Trophoblast cell (in vitro differentiated cells and primary cell): Measurements from ENCODE around the gene PRKCB.
"Not testable (repeated sequence)": the region's sequence is repeated elsewhere in the genome, so short reads cannot be mapped to it uniquely, and the experiment has no call there.

Source experiments
- DNase-seq, 2 donors: peaks; one replicate each; pipeline ENCODE4 v3.0.0-alpha.2; 2016
- H2AFZ ChIP-seq: 2 replicates; pipeline ENCODE4 v1.6.1; 2013; ENCODE audit warnings: low read length, moderate library complexity, mild to moderate bottlenecking; ENCODE audit not compliant: insufficient read depth, poor library complexity
- H2AK5ac ChIP-seq: 2 replicates; pipeline ENCODE4 v1.6.1; 2013; ENCODE audit warnings: mild to moderate bottlenecking, low read length
- H2BK120ac ChIP-seq: 2 replicates; pipeline ENCODE4 v1.6.1; 2013; ENCODE audit warnings: low read length, mild to moderate bottlenecking, moderate library complexity; ENCODE audit not compliant: insufficient read depth, poor library complexity
- H2BK12ac ChIP-seq: 2 replicates; pipeline ENCODE4 v1.6.1; 2013; ENCODE audit warnings: mild to moderate bottlenecking, low read length, moderate library complexity
- H2BK5ac ChIP-seq: 2 replicates; pipeline ENCODE4 v1.6.1; 2013; ENCODE audit warnings: low read length, low read depth, moderate library complexity, mild to moderate bottlenecking; ENCODE audit not compliant: poor library complexity
- H3K14ac ChIP-seq: 2 replicates; pipeline ENCODE4 v1.6.1; 2013; ENCODE audit warnings: mild to moderate bottlenecking, low read length
- H3K18ac ChIP-seq: 2 replicates; pipeline ENCODE4 v1.6.1; 2013; ENCODE audit warnings: mild to moderate bottlenecking, low read length
- H3K23ac ChIP-seq: 2 replicates; pipeline ENCODE4 v1.6.1; 2013; ENCODE audit warnings: low read length
- H3K27ac ChIP-seq: 2 replicates; pipeline ENCODE4 v1.5.1; 2013; ENCODE audit warnings: low read depth, mild to moderate bottlenecking, inconsistent platforms, low read length, moderate library complexity
- H3K27me3 ChIP-seq: 2 replicates; pipeline ENCODE4 v1.6.1; 2013; ENCODE audit warnings: inconsistent platforms, mild to moderate bottlenecking, low read length, moderate library complexity; ENCODE audit not compliant: insufficient read depth
- H3K36me3 ChIP-seq, 2 experiments: 1 replicate in 1 of 2; 2 replicates in 1 of 2; pipeline ENCODE4 v1.6.1; 2013; ENCODE audit warnings: low read length in 2 of 2, mild to moderate bottlenecking in 2 of 2, moderate library complexity in 1 of 2; ENCODE audit not compliant: insufficient read depth in 2 of 2, control insufficient read depth in 1 of 2
- H3K4ac ChIP-seq: 2 replicates; pipeline ENCODE4 v1.6.1; 2013; ENCODE audit warnings: low read depth, mild to moderate bottlenecking, low read length, moderate library complexity
- H3K4me1 ChIP-seq, 2 experiments: 1 replicate in 1 of 2; 2 replicates in 1 of 2; pipeline ENCODE4 v1.6.1; 2013; ENCODE audit warnings: low read length in 2 of 2, mild to moderate bottlenecking in 2 of 2, moderate library complexity in 1 of 2; ENCODE audit not compliant: insufficient read depth in 2 of 2, control insufficient read depth in 1 of 2
- H3K4me2 ChIP-seq: 2 replicates; pipeline ENCODE4 v1.6.1; 2013; ENCODE audit warnings: inconsistent platforms, mild to moderate bottlenecking, low read length, moderate library complexity
- H3K4me3 ChIP-seq: 2 replicates; pipeline ENCODE4 v1.5.1; 2013; ENCODE audit warnings: mild to moderate bottlenecking, low read depth, low read length, inconsistent platforms
- H3K79me1 ChIP-seq: one replicate; pipeline ENCODE4 v1.6.1; 2013; ENCODE audit warnings: low read length
- H3K79me2 ChIP-seq: 2 replicates; pipeline ENCODE4 v1.6.1; 2013; ENCODE audit warnings: low read length, mild to moderate bottlenecking; ENCODE audit not compliant: control insufficient read depth, insufficient read depth, poor library complexity
- H3K9ac ChIP-seq: 2 replicates; pipeline ENCODE4 v1.6.1; 2013; ENCODE audit warnings: mild to moderate bottlenecking, low read length
- H3K9me3 ChIP-seq: 2 replicates; pipeline ENCODE4 v1.6.1; 2013; ENCODE audit warnings: low read depth, mild to moderate bottlenecking, control low read depth, inconsistent platforms, low read length; ENCODE audit not compliant: insufficient read depth
- H4K12ac ChIP-seq: 2 replicates; pipeline ENCODE4 v1.6.1; 2013; ENCODE audit warnings: low read depth, mild to moderate bottlenecking, low read length, moderate library complexity
- H4K8ac ChIP-seq: 2 replicates; pipeline ENCODE4 v1.6.1; 2013; ENCODE audit warnings: low read depth, mild to moderate bottlenecking, low read length, moderate library complexity
- H4K91ac ChIP-seq: one replicate; pipeline ENCODE4 v1.6.1; 2013; ENCODE audit warnings: low read depth, mild to moderate bottlenecking, low read length, moderate library complexity
- WGBS: extraction: QIAGEN DNeasy Blood & Tissue Kit; methylation state at CpG from one replicate; pipeline ENCODE4 v1.1.7; 2013; ENCODE audit warnings: missing lambda C conversion rate; ENCODE audit not compliant: insufficient read length, insufficient coverage; ENCODE audit errors: extremely low coverage; 5-methylcytosine and 5-hydroxymethylcytosine counted together

The PRKCB gene

DNA sequence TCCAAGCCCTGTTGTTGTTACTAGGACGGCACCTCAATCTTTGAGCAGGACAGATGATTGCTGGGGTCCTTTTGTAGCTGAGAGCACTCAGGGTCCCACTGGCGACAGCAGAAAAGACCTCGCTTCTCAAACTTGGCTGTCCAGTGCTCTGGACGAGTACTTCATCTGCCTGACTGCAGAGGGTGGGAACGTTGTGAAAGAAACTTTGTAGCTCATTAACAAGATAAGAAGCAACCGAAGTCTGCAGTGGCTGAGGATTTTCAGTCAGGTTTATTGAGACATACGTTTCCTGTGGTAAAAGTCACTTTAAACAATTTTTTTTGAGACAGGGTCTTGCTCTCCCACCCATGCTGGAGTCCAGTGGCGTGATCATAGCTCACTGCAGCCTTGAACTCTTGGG is 191.7 kb downstream of the PRKCB start:
- Histone ChIP-seq H3K9me3 (no peaks in the 10 kb centered on the region), H2BK12ac (no peak overlapping the region), H3K23ac (no peak overlapping the region), H3K27ac (no peak overlapping the region), H3K18ac (no peak overlapping the region), H3K79me1 (no peaks in the 10 kb centered on the region), H2AK5ac (no peak overlapping the region), H2AFZ (no peak overlapping the region), H3K79me2 (no peaks in the 10 kb centered on the region), H4K12ac (no peak overlapping the region), H3K4me3 (no peak overlapping the region), H3K14ac (no peak overlapping the region), H3K27me3 (no peaks in the 10 kb centered on the region), H4K91ac (no peak overlapping the region), H3K9ac (no peak overlapping the region), H4K8ac (no peak overlapping the region), H3K4ac (no peak overlapping the region), H2BK120ac (no peak overlapping the region), H3K4me1 (no peaks in the 10 kb centered on the region), H2BK5ac (no peak overlapping the region), H3K36me3 (no peaks in the 10 kb centered on the region), H3K4me2 (no peak overlapping the region)
- no peak for DNase-seq
- WGBS: no CpG with 5 or more reads among the region's 8 CpGs

DNA sequence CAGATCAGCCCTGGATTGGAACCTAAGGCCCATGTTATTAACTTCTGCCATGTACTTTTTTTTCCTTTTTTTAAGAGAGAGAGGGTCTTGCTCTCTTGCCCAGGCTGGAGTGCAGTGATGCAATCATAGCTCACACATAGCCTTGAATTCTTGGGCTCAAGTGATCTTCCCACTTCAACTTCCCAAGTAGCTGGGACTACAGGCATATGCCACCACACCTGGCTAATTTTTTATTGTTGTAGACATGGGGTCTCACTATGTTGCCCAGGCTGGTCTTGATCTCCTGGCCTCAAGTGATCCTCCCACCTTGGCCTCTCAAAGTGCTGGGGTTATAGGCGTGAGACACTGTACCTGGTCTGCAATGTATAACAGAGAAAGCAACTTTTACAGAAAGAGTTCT is 194.1 kb downstream of the PRKCB start:
- not testable (repeated sequence) for H2BK12ac ChIP-seq, H3K79me1 ChIP-seq, H3K23ac ChIP-seq, H3K36me3 ChIP-seq, H3K9me3 ChIP-seq, H3K4ac ChIP-seq, H3K79me2 ChIP-seq, H4K12ac ChIP-seq, H2BK5ac ChIP-seq, H3K14ac ChIP-seq, H3K27ac ChIP-seq, H3K18ac ChIP-seq, H2AK5ac ChIP-seq, DNase-seq, H4K91ac ChIP-seq, H2AFZ ChIP-seq, H3K4me3 ChIP-seq, H3K9ac ChIP-seq, H2BK120ac ChIP-seq, H3K4me1 ChIP-seq, H4K8ac ChIP-seq, H3K4me2 ChIP-seq, H3K27me3 ChIP-seq
- no CpG with 5 or more reads among the region's 1 CpG for WGBS

DNA sequence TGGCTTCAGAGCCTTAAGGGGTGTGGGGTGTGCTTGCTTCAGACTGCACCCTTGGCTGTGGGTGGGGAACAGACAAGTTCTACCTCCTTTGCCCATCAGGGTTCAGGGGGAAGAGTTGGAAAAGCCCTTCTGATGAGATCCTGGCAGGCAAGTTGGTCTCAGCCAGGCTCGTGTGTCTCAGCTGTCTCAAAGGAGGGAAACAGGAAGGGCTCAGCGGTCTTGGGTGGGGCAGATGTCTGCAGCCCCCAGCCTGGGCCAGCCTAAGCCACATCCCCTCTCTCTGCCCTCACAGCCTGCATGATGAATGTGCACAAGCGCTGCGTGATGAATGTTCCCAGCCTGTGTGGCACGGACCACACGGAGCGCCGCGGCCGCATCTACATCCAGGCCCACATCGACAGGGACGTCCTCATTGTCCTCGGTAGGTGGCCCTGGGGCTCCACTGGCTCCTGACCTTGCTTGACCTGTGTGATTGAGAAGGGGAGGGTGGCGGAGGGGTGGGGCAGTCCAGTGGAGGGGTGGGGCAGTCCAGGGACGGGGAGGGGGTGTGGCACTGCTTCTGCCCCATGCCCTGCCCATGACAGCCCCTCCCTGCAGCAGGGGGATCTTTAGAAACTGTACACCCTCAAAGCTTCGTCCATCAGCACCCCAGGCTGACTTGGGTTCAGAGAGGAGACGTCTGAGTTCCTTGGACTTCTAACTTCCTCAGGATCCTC is 199.5 kb downstream of the PRKCB start:
- no peak overlapping the region for H2BK120ac ChIP-seq
- DNase-seq: peak; percentile 16 to 22
- H3K14ac ChIP-seq: no peak overlapping the region
- no peak overlapping the region for H4K8ac ChIP-seq
- peaks cover 3% of the 10 kb centered on the region for H3K9me3 ChIP-seq
- H2BK12ac ChIP-seq: no peak overlapping the region
- no CpG with 5 or more reads among the region's 17 CpGs for WGBS
- H3K79me2 ChIP-seq: no peaks in the 10 kb centered on the region
- no peak overlapping the region for H4K91ac ChIP-seq
- H3K4me3 ChIP-seq: no peak overlapping the region
- no peak overlapping the region for H3K9ac ChIP-seq
- no peak overlapping the region for H3K18ac ChIP-seq
- no peaks in the 10 kb centered on the region for H3K4me1 ChIP-seq
- no peaks in the 10 kb centered on the region for H3K27me3 ChIP-seq
- H3K4ac ChIP-seq: no peak overlapping the region
- H3K79me1 ChIP-seq: no peaks in the 10 kb centered on the region
- no peak overlapping the region for H3K27ac ChIP-seq
- no peak overlapping the region for H2AFZ ChIP-seq
- H3K4me2 ChIP-seq: no peak overlapping the region
- no peak overlapping the region for H2BK5ac ChIP-seq
- H2AK5ac ChIP-seq: no peak overlapping the region
- H3K23ac ChIP-seq: no peak overlapping the region
- no peak overlapping the region for H4K12ac ChIP-seq
- no peaks in the 10 kb centered on the region for H3K36me3 ChIP-seq

DNA sequence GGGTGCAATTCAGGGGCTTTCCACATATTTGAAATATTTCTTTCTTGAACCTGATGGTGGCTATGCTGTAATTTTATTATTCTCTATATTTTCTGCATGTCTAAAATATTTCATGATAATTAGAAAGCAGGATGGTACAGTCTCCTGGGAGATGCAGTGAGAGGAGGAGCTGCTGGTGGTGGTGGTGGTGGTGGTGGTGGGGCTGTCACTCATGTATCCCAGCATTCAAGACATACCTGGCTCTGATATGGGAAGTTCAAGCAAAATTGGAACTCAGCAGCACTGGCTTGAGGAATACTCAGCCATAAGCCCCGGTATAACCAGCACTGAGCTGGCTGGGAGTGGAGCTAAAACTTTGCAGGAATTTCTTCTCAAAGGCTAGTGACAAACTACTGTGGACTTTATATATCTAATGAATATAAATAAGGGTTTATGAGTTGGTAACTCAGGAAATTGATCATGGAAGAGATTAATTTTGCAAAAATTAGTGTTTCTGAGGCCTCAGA is 200.3 kb downstream of the PRKCB start:
- no peak overlapping the region for H3K18ac ChIP-seq
- no CpG with 5 or more reads among the region's 1 CpG for WGBS
- no peak overlapping the region for H3K23ac ChIP-seq
- H3K14ac ChIP-seq: no peak overlapping the region
- H4K12ac ChIP-seq: no peak overlapping the region
- H2BK5ac ChIP-seq: no peak overlapping the region
- no peaks in the 10 kb centered on the region for H3K79me2 ChIP-seq
- H3K4me2 ChIP-seq: no peak overlapping the region
- H3K79me1 ChIP-seq: no peaks in the 10 kb centered on the region
- H3K27me3 ChIP-seq: no peaks in the 10 kb centered on the region
- H3K9ac ChIP-seq: no peak overlapping the region
- H3K36me3 ChIP-seq: no peaks in the 10 kb centered on the region
- peaks cover 5% of the 10 kb centered on the region for H3K9me3 ChIP-seq
- no peak overlapping the region for H2BK120ac ChIP-seq
- no peaks in the 10 kb centered on the region for H3K4me1 ChIP-seq
- H3K27ac ChIP-seq: no peak overlapping the region
- H3K4me3 ChIP-seq: no peak overlapping the region
- no peak overlapping the region for H4K91ac ChIP-seq
- H4K8ac ChIP-seq: no peak overlapping the region
- no peak overlapping the region for H3K4ac ChIP-seq
- H2AK5ac ChIP-seq: no peak overlapping the region
- H2BK12ac ChIP-seq: no peak overlapping the region
- peak; percentile 67 to 83 for DNase-seq
- no peak overlapping the region for H2AFZ ChIP-seq
